ENCODE data around the gene SSTR4. TPM values are rescaled to one million over a fixed set of nuclear protein-coding genes. Genes with fewer than 3 reads are reported as not detected.
A peak's percentile ranks its signal among the peaks of the same experiment; 100 is the strongest.

SSTR4 gene
- total and polyA plus RNA-seq, 9 of the 15 experiments (the other 6 are each of a cell fraction or from before 2014, with no cell fraction given): not detected

GRCh38 chr20:23011008-23011721 is 23.9 kb upstream of the SSTR4 start:
- intact Hi-C loops (cut with micrococcal nuclease): no loop called here
- H3K9me3 ChIP-seq (replicated peaks; ENCODE audit: control insufficient read depth, insufficient read depth, low read depth, low read length): no peaks in the 10 kb centered on the region
- TF ChIP-seq CHAMP1 (IDR thresholded peaks at IDR 0.05) (no peak), TFAP4 (CRISPR knock-in tag; IDR thresholded peaks at IDR 0.05; ENCODE audit: borderline replicate concordance) (peak; percentile 53), ZNF316 (IDR thresholded peaks at IDR 0.05) (0 out of 2 replicates have a peak, but pooled peaks have one; percentile 16), DPF2 (IDR thresholded peaks at IDR 0.05) (0 out of 2 replicates have a peak, but pooled peaks have one; percentile 24), NFIC (IDR thresholded peaks at IDR 0.05) (peak; percentile 80), MAFG (tag; conservative IDR thresholded peaks at IDR 0.05) (peak; percentile 40; the same call in 1 of the 2 replicates), NFYB (IDR thresholded peaks at IDR 0.05; ENCODE audit: extremely low read depth, insufficient read length) (no peak), SMARCE1 (IDR thresholded peaks at IDR 0.05) (no peak), TFAM (CRISPR knock-in tag; conservative IDR thresholded peaks at IDR 0.05) (no peak), RBM25 (IDR thresholded peaks at IDR 0.05; ENCODE audit: low read depth, low read length, severe bottlenecking) (no peak), NFE2 (IDR thresholded peaks at IDR 0.05; ENCODE audit: low read depth) (0 out of 2 replicates have a peak, but pooled peaks have one; percentile 12)

More at GRCh38 chr20:23011008-23011721, 23.9 kb upstream of the SSTR4 start:
- no peak overlapping the region; the same call in 1 of the 2 replicates for H3K4me2 ChIP-seq (ENCODE audit: insufficient read depth, low read length)
- no TSS peak for BruUV-seq (replicated peaks)
- no peaks in the 10 kb centered on the region for H3K79me2 ChIP-seq (ENCODE audit: control insufficient read depth, insufficient read depth, low read length)
- no peaks in the 10 kb centered on the region for H3K27me3 ChIP-seq (ENCODE audit: control insufficient read depth in 2 of 2, insufficient read depth in 2 of 2, low read length in 2 of 2)
- H3K4me3 ChIP-seq: no peak overlapping the region
- H3K9me1 ChIP-seq (ENCODE audit: control insufficient read depth, insufficient read depth, low read length): no peaks in the 10 kb centered on the region
- peak in 2 of 4 experiments; percentile 12 to 24 for DNase-seq (ENCODE audit: extremely low read depth in 1 of 4, low spot score in 3 of 4)
- no peaks in the 10 kb centered on the region; a peak in 2 of 5 replicates for H3K4me1 ChIP-seq (replicated peaks in 1 of 2; ENCODE audit: control insufficient read depth in 2 of 2, insufficient read depth in 2 of 2, low read length in 2 of 2)
- ChIA-PET CTCF (ENCODE audit: low intra/inter-chr PET ratio) (interaction anchor here (0.6 kb wide), 1 partner anchor 1195 kb away, joined by 3 read pairs; no protein-coding TSS in a partner anchor), POLR2A (interaction anchor here (0.7 kb wide), 1 partner anchor 30 kb away, joined by 3 read pairs; no protein-coding TSS in a partner anchor)
- no peak overlapping the region for H3K27ac ChIP-seq (ENCODE audit: extremely low read depth, low read depth, low read length)
- no peak for ATAC-seq
- in situ Hi-C loops (cut with MboI): no loop called here
- FAIRE-seq: no peak
- no peaks in the 10 kb centered on the region; the same call in 1 of the 2 replicates for H4K20me1 ChIP-seq (replicated peaks; ENCODE audit: control insufficient read depth, insufficient read depth, low read length)
- no peak overlapping the region for H2AFZ ChIP-seq (ENCODE audit: low read depth, low read length)
- H3K9ac ChIP-seq (ENCODE audit: insufficient read depth in 1 of 2, low read depth in 2 of 2, low read length in 2 of 2): no peak overlapping the region
- no peaks in the 10 kb centered on the region for H3K36me3 ChIP-seq (ENCODE audit: control insufficient read depth, insufficient read depth, low read length)
- 9% methylated on average over 9 of the region's 11 CpGs for WGBS (ENCODE audit: insufficient coverage, low coverage, missing lambda C conversion rate)
